ENCODE data around the gene KLHL5.

DNA sequence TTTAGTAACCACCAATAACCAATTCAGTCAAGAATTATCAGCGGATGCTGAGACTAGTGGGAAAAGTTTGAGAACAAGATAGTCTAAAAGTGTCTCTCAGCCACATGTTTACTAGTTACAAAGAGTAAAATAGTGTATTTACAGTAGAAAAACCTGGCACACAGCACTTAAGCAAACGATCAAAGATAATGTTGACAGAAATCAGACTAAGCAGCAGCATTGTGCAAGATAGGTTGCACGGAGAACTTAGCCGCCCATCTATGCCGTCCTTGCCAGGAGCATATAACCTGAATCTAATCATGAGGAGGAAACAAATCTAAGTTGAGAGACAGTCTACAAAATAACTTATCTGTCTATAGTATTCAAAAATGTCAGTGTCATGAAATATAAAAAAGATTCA lies 35.3 kb downstream of the KLHL5 start:
- TF ChIP-seq, protein P1, sequence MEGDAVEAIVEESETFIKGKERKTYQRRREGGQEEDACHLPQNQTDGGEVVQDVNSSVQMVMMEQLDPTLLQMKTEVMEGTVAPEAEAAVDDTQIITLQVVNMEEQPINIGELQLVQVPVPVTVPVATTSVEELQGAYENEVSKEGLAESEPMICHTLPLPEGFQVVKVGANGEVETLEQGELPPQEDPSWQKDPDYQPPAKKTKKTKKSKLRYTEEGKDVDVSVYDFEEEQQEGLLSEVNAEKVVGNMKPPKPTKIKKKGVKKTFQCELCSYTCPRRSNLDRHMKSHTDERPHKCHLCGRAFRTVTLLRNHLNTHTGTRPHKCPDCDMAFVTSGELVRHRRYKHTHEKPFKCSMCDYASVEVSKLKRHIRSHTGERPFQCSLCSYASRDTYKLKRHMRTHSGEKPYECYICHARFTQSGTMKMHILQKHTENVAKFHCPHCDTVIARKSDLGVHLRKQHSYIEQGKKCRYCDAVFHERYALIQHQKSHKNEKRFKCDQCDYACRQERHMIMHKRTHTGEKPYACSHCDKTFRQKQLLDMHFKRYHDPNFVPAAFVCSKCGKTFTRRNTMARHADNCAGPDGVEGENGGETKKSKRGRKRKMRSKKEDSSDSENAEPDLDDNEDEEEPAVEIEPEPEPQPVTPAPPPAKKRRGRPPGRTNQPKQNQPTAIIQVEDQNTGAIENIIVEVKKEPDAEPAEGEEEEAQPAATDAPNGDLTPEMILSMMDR (IDR thresholded peaks at IDR 0.05), result no peak
- no peak for TF ChIP-seq ZFX (IDR thresholded peaks at IDR 0.05; ENCODE audit: borderline replicate concordance)
